CD4-positive, CD25-positive, alpha-beta regulatory T cell (primary cell): ENCODE data around the gene HDLBP. TPM values are rescaled to one million over a fixed set of nuclear protein-coding genes. Genes with fewer than 3 reads are reported as not detected.
A peak's percentile ranks its signal among the peaks of the same experiment; 100 is the strongest.

Experiments
- ATAC-seq, 2 donors: fragments of 150-1000 bp; cut with Tn5 transposase; one replicate each; pipeline ENCODE4 v1.10.0; 2021; ENCODE audit warnings: low read depth in 2 of 2, moderate number of reproducible peaks in 2 of 2, moderate library complexity in 1 of 2
- DNase-seq, 3 donors: peaks; one replicate each; pipeline versions ENCODE4 v3.0.0 to v3.0.0-alpha.2; 2012 to 2022; ENCODE audit warnings: mixed read lengths in 1 of 3
- H3K27ac ChIP-seq: one replicate; pipeline ENCODE4 v1.7.0; 2013; ENCODE audit warnings: mild to moderate bottlenecking, low read length; ENCODE audit not compliant: insufficient read depth, poor library complexity, severe bottlenecking
- H3K27me3 ChIP-seq: one replicate; pipeline ENCODE4 v1.7.0; 2013; ENCODE audit warnings: low read length; ENCODE audit not compliant: control insufficient read depth, insufficient read depth
- H3K36me3 ChIP-seq: one replicate; pipeline ENCODE4 v1.7.0; 2013; ENCODE audit warnings: mild to moderate bottlenecking, low read length, moderate library complexity; ENCODE audit not compliant: control insufficient read depth, insufficient read depth
- H3K4me1 ChIP-seq: 2 replicates; pipeline ENCODE4 v1.7.0; 2013; ENCODE audit warnings: mild to moderate bottlenecking, low read length; ENCODE audit not compliant: insufficient read depth, control insufficient read depth, poor library complexity, severe bottlenecking
- H3K4me3 ChIP-seq: one replicate; pipeline ENCODE4 v1.7.0; 2013; ENCODE audit warnings: low read depth, mild to moderate bottlenecking, low read length, moderate library complexity
- H3K9me3 ChIP-seq, 2 experiments: 1 replicate in 1 of 2; 2 replicates in 1 of 2; pipeline ENCODE4 v1.7.0; 2013; ENCODE audit warnings: low read length in 2 of 2, mild to moderate bottlenecking in 1 of 2, moderate library complexity in 1 of 2; ENCODE audit not compliant: control insufficient read depth in 2 of 2
- H3K27ac Mint-ChIP-seq, 3 donors: one replicate each; pipeline ENCODE4 v1.8.0; 2020 to 2022; ENCODE audit warnings: mild to moderate bottlenecking in 3 of 3, mixed read lengths in 3 of 3, moderate library complexity in 2 of 3
- H3K27me3 Mint-ChIP-seq: one replicate; pipeline ENCODE4 v1.8.0; 2022; ENCODE audit warnings: mild to moderate bottlenecking, mixed read lengths
- H3K36me3 Mint-ChIP-seq: one replicate; pipeline ENCODE4 v1.8.0; 2020; ENCODE audit warnings: mixed read lengths
- H3K4me1 Mint-ChIP-seq, 4 donors: one replicate each; pipeline ENCODE4 v1.8.0; 2020 to 2022; ENCODE audit warnings: mixed read lengths in 4 of 4, mild to moderate bottlenecking in 1 of 4
- H3K4me3 Mint-ChIP-seq, 4 donors: one replicate each; pipeline ENCODE4 v1.8.0; 2020 to 2022; ENCODE audit warnings: mild to moderate bottlenecking in 4 of 4, mixed read lengths in 4 of 4, moderate library complexity in 3 of 4
- H3K9me3 Mint-ChIP-seq, 7 donors: one replicate each; pipeline ENCODE4 v1.8.0; 2020 to 2022; ENCODE audit warnings: mixed read lengths in 7 of 7, mild to moderate bottlenecking in 3 of 7, moderate library complexity in 2 of 7
- polyA plus RNA-seq, 4 donors: library from polyadenylated mRNA; unstranded; fragments of 300-500 nt; fragmentation: Illumina TruSeq; gene quantifications; one replicate each; pipeline ENCODE4 v1.2.3, GENCODE V29; 2021
- total RNA-seq: library from RNA; stranded (reverse); gene quantifications from one replicate; pipeline ENCODE4 v1.2.3, GENCODE V29; 2022

Gene HDLBP
- total and polyA plus RNA-seq, 5 donors from 2014 or later: 33.6 to 121 (median 41.7) TPM

DNA sequence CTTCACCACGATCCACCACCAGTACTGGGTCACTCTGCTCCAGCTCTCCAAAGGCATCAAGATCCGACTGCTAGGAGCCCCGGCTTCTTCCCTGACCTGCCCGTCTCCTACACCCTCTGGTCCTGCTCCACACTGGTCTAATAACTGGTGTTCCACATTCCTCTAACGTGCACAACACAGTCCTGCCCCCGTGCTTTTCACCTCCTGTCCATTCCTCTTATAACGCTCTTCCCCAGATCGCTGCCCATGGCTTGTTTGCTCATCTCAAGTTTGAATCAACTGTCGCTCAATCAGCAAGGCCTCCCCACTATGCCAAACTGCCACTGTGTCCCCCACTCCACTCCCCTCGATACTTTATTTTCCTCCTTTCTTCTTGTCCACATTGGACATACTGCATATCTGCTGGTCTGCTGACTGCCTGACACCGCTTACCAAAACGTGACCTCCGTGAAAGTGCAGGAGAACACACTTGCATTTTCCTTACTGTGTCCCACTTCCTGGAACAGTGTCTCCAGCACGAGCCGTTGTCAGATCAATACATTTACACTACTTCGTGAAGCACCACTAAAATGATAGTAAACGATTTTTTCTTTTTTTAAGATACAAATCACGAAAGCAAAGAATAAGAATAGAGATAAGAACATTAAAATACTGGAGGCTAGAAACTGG is 6.5 kb downstream of the HDLBP start:
- no peak overlapping the region for H3K4me3 ChIP-seq
- Mint-ChIP-seq H3K27me3 (no peaks in the 10 kb centered on the region), H3K27ac (peak overlapping the region; percentile 60 to 66 (median 65)), H3K4me3 (peak overlapping the region in 1 of 4 donors; percentile 81), H3K4me1 (peaks cover 25 to 74% (median 60%) of the 10 kb centered on the region in 4 donors), H3K36me3 (peaks cover 11% of the 10 kb centered on the region), H3K9me3 (no peaks in the 10 kb centered on the region)
- no peak for DNase-seq
- peaks cover 24% of the 10 kb centered on the region for H3K4me1 ChIP-seq
- H3K36me3 ChIP-seq: peaks cover 3% of the 10 kb centered on the region
- peak overlapping the region; percentile 42 for H3K27ac ChIP-seq
- no peaks in the 10 kb centered on the region for H3K9me3 ChIP-seq
- ATAC-seq: no peak
- H3K27me3 ChIP-seq: no peaks in the 10 kb centered on the region

GRCh38 chr2:241308267-241308666 is 7.2 kb downstream of the HDLBP start:
- ATAC-seq (no peak), DNase-seq (no peak)
- peaks cover 23% of the 10 kb centered on the region for H3K4me1 ChIP-seq
- H3K9me3 ChIP-seq: no peaks in the 10 kb centered on the region
- H3K27me3 Mint-ChIP-seq: no peaks in the 10 kb centered on the region
- no peak overlapping the region for H3K27ac Mint-ChIP-seq
- H3K36me3 ChIP-seq: peaks cover 3% of the 10 kb centered on the region
- H3K27me3 ChIP-seq: no peaks in the 10 kb centered on the region
- no peak overlapping the region for H3K4me3 Mint-ChIP-seq
- H3K4me1 Mint-ChIP-seq: peaks cover 25 to 74% (median 59%) of the 10 kb centered on the region in 4 donors
- H3K36me3 Mint-ChIP-seq: peaks cover 11% of the 10 kb centered on the region
- no peak overlapping the region for H3K27ac ChIP-seq
- H3K9me3 Mint-ChIP-seq: no peaks in the 10 kb centered on the region
- H3K4me3 ChIP-seq: no peak overlapping the region

GRCh38 chr2:241307055-241307454 is 8.4 kb downstream of the HDLBP start:
- no peak for DNase-seq
- peaks cover 3% of the 10 kb centered on the region for H3K36me3 ChIP-seq
- Mint-ChIP-seq H3K9me3 (no peaks in the 10 kb centered on the region), H3K4me1 (peaks cover 24 to 75% (median 60%) of the 10 kb centered on the region in 4 donors), H3K27me3 (no peaks in the 10 kb centered on the region), H3K36me3 (peaks cover 11% of the 10 kb centered on the region), H3K27ac (no peak overlapping the region), H3K4me3 (peak overlapping the region in 1 of 4 donors; percentile 24)
- no peak for ATAC-seq
- no peak overlapping the region for H3K4me3 ChIP-seq
- H3K9me3 ChIP-seq: no peaks in the 10 kb centered on the region
- H3K27ac ChIP-seq: no peak overlapping the region
- no peaks in the 10 kb centered on the region for H3K27me3 ChIP-seq
- peaks cover 23% of the 10 kb centered on the region for H3K4me1 ChIP-seq

DNA sequence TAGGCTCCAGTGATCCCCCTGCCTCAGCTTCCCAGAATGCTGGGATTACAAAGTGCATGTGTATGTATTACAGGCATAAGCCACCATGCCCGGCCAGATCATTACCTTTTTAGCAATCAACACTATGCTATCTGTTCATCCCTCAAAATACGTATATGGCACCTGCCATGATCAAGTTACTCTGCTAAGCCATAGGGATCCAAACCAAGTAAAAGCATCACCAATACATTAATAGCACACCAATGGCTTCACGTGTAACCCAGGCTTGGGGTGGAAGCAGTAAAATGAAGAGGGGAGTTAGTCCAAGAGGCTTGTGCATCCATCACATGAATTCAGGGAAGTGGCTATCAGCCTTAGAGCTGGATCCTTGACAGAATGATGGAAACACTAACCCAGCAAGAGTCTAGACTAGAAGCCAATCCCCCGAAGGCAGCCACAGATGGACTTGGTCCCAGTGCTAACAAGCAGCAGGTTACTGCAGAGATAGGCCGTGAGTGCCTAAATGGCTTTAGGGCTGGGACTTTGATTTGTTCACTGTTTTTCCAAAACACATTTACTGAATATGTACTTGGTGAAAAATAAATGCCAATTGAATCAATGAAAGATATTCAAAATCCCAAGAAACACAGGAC is 11.3 kb downstream of the HDLBP start:
- H3K4me1 ChIP-seq: peaks cover 12% of the 10 kb centered on the region
- H3K36me3 Mint-ChIP-seq: peaks cover 10% of the 10 kb centered on the region
- DNase-seq (no peak), ATAC-seq (no peak)
- H3K27ac ChIP-seq: no peak overlapping the region
- H3K27me3 Mint-ChIP-seq: no peaks in the 10 kb centered on the region
- H3K4me3 ChIP-seq: no peak overlapping the region
- H3K9me3 ChIP-seq: no peaks in the 10 kb centered on the region
- no peaks in the 10 kb centered on the region for H3K9me3 Mint-ChIP-seq
- no peak overlapping the region for H3K4me3 Mint-ChIP-seq
- H3K27me3 ChIP-seq: no peaks in the 10 kb centered on the region
- peak overlapping the region in 1 of 3 donors; percentile 64 for H3K27ac Mint-ChIP-seq
- H3K4me1 Mint-ChIP-seq: peaks cover 10 to 71% (median 49%) of the 10 kb centered on the region in 4 donors
- H3K36me3 ChIP-seq: peaks cover 3% of the 10 kb centered on the region

- peak overlapping the region in 2 of 4 donors; percentile 13 to 40 for H3K4me3 Mint-ChIP-seq
- DNase-seq: no peak
Observed at GRCh38 chr2:241302759-241303651, 12.5 kb downstream of the HDLBP start.

DNA sequence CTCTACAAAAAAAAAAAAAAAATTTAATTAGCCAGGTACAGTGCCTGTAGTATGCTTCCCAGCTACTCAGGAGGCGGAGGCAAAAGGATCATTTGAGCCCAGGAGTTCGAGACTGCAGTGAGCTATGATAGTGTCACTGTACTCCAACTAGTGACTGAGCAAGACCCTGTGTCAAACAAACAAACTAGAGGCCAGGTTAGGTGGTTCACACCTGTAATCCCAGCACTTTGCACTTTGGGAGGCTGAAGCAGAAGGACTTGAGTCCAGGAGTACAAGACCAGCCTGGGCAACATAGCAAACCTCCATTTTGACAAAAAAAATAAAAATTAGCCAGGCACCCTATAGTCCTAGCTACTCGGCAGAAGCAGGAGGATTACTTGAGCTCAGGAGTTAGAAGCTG is 13.4 kb downstream of the HDLBP start:
- Histone ChIP-seq H3K4me3 (no peak overlapping the region), H3K4me1 (peaks cover 20% of the 10 kb centered on the region), H3K27me3 (no peaks in the 10 kb centered on the region), H3K9me3 (no peaks in the 10 kb centered on the region), H3K27ac (no peak overlapping the region), H3K36me3 (peaks cover 5% of the 10 kb centered on the region)
- peaks cover 21 to 68% (median 52%) of the 10 kb centered on the region in 4 donors for H3K4me1 Mint-ChIP-seq
- DNase-seq: no peak
- H3K27me3 Mint-ChIP-seq: no peaks in the 10 kb centered on the region
- no peak overlapping the region for H3K4me3 Mint-ChIP-seq
- H3K9me3 Mint-ChIP-seq: no peaks in the 10 kb centered on the region
- ATAC-seq: no peak
- H3K27ac Mint-ChIP-seq: no peak overlapping the region
- peaks cover 5% of the 10 kb centered on the region for H3K36me3 Mint-ChIP-seq

More at GRCh38 chr2:241302759-241303651, 12.5 kb downstream of the HDLBP start:
- H3K27ac Mint-ChIP-seq: peak overlapping the region; percentile 46 to 64 (median 64)
- H3K36me3 Mint-ChIP-seq: no peaks in the 10 kb centered on the region
- H3K4me3 ChIP-seq: no peak overlapping the region
- no peak for ATAC-seq
- H3K4me1 ChIP-seq: peaks cover 20% of the 10 kb centered on the region
- H3K9me3 ChIP-seq: no peaks in the 10 kb centered on the region
- no peaks in the 10 kb centered on the region for H3K9me3 Mint-ChIP-seq
- H3K4me1 Mint-ChIP-seq: peaks cover 17 to 68% (median 50%) of the 10 kb centered on the region in 4 donors
- no peaks in the 10 kb centered on the region for H3K36me3 ChIP-seq
- H3K27me3 ChIP-seq: no peaks in the 10 kb centered on the region
- no peaks in the 10 kb centered on the region for H3K27me3 Mint-ChIP-seq
- H3K27ac ChIP-seq: no peak overlapping the region

GRCh38 chr2:241300000-241300399 is 15.5 kb downstream of the HDLBP start:
- Mint-ChIP-seq H3K27me3 (no peaks in the 10 kb centered on the region), H3K4me3 (peak overlapping the region in 3 of 4 donors; percentile 4 to 38 (median 37)), H3K27ac (peak overlapping the region in 1 of 3 donors; percentile 60), H3K4me1 (peaks cover 31 to 76% (median 60%) of the 10 kb centered on the region in 4 donors), H3K36me3 (peaks cover 15% of the 10 kb centered on the region), H3K9me3 (no peaks in the 10 kb centered on the region)
- Histone ChIP-seq H3K4me1 (peaks cover 20% of the 10 kb centered on the region), H3K27me3 (no peaks in the 10 kb centered on the region), H3K27ac (no peak overlapping the region), H3K4me3 (no peak overlapping the region), H3K36me3 (peaks cover 7% of the 10 kb centered on the region), H3K9me3 (no peaks in the 10 kb centered on the region)
- no peak for ATAC-seq
- no peak for DNase-seq
